Bronchial epithelial cell (primary cell): ENCODE measurements around the gene HBE1. TPM values are rescaled to one million over a fixed set of nuclear protein-coding genes. Genes with fewer than 3 reads are reported as not detected.

Experiments used
- DNase-seq: peaks from one replicate; pipeline ENCODE4 v3.0.0-alpha.2; 2010; ENCODE audit warnings: low read depth
- FAIRE-seq: peaks from 2 replicates; lab custom pipeline; 2011; peaks lifted over from hg19 to GRCh38; lab: Jason Lieb, UNC
- H3K27me3 ChIP-seq: 2 replicates; pipeline ENCODE4 v1.5.1; 2011; ENCODE audit warnings: low read length; ENCODE audit not compliant: control insufficient read depth, insufficient read depth
- H3K36me3 ChIP-seq: 2 replicates; pipeline ENCODE4 v1.5.1; 2011; ENCODE audit warnings: low read length; ENCODE audit not compliant: control insufficient read depth, insufficient read depth
- H3K4me3 ChIP-seq: 2 replicates; pipeline ENCODE4 v1.5.1; 2011; ENCODE audit warnings: mild to moderate bottlenecking, low read depth, low read length, control low read depth
- total RNA-seq: library from RNA; depleted of rRNA; stranded (reverse); fragments of >200 nt; gene quantifications from 2 replicates; pipeline ENCODE4 v1.2.1, GENCODE V29; 2014
- TF ChIP-seq, protein P1 (sequence below): IDR thresholded peaks from 2 replicates; pipeline ENCODE4 v1.5.1; 2011; ENCODE audit warnings: mild to moderate bottlenecking, moderate library complexity, low read length, control low read depth, inconsistent platforms; ENCODE audit not compliant: insufficient read depth, severe bottlenecking

The HBE1 gene
- total RNA-seq, 1 donor from 2014 or later = not detected

GRCh38 chr11:5223686-5224085 is 46.1 kb downstream of the HBE1 start:
- no peak overlapping the region for H3K4me3 ChIP-seq
- H3K27me3 ChIP-seq = no peaks in the 10 kb centered on the region
- no peaks in the 10 kb centered on the region for H3K36me3 ChIP-seq
- TF ChIP-seq, protein P1, sequence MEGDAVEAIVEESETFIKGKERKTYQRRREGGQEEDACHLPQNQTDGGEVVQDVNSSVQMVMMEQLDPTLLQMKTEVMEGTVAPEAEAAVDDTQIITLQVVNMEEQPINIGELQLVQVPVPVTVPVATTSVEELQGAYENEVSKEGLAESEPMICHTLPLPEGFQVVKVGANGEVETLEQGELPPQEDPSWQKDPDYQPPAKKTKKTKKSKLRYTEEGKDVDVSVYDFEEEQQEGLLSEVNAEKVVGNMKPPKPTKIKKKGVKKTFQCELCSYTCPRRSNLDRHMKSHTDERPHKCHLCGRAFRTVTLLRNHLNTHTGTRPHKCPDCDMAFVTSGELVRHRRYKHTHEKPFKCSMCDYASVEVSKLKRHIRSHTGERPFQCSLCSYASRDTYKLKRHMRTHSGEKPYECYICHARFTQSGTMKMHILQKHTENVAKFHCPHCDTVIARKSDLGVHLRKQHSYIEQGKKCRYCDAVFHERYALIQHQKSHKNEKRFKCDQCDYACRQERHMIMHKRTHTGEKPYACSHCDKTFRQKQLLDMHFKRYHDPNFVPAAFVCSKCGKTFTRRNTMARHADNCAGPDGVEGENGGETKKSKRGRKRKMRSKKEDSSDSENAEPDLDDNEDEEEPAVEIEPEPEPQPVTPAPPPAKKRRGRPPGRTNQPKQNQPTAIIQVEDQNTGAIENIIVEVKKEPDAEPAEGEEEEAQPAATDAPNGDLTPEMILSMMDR = no peak
- DNase-seq (no peak), FAIRE-seq (no peak)

- no peaks in the 10 kb centered on the region for H3K27me3 ChIP-seq
Observed at GRCh38 chr11:5223146-5223545, 46.6 kb downstream of the HBE1 start.

More at GRCh38 chr11:5223146-5223545, 46.6 kb downstream of the HBE1 start:
- TF ChIP-seq, protein P1 = no peak
- H3K36me3 ChIP-seq = no peaks in the 10 kb centered on the region
- FAIRE-seq (no peak), DNase-seq (no peak)
- H3K4me3 ChIP-seq = no peak overlapping the region

Other genes with a start within 250 kb of the HBE1 start
- not detected in 2 replicates for gene OR52J3, start 223.4 kb downstream of the HBE1 start, total RNA-seq
- not detected in 2 replicates for gene OR52E2, start 210.3 kb downstream of the HBE1 start, total RNA-seq
- gene OR52E1, start 200.4 kb downstream of the HBE1 start, total RNA-seq = not detected in 2 replicates
- not detected in 2 replicates for gene OR52A5, start 131.6 kb downstream of the HBE1 start, total RNA-seq
- gene OR52A1, start 115.2 kb downstream of the HBE1 start, total RNA-seq = not detected in 2 replicates
- gene OR51V1, start 69.3 kb downstream of the HBE1 start, total RNA-seq = not detected in 2 replicates
- not detected in 2 replicates for gene HBB, start 42.9 kb downstream of the HBE1 start, total RNA-seq
- not detected in 2 replicates for gene HBD, start 35.5 kb downstream of the HBE1 start, total RNA-seq
- not detected in 2 replicates for gene HBG1, start 20.1 kb downstream of the HBE1 start, total RNA-seq
- gene HBG2, start 15.2 kb downstream of the HBE1 start, total RNA-seq = not detected in 2 replicates
- not detected in 2 replicates for gene OR51B4, start 32.0 kb upstream of the HBE1 start, total RNA-seq
- not detected in 2 replicates for gene OR51B2, start 54.4 kb upstream of the HBE1 start, total RNA-seq
- not detected in 2 replicates for gene OR51B5, start 73.6 kb upstream of the HBE1 start, total RNA-seq
- gene OR51B6, start 81.6 kb upstream of the HBE1 start, total RNA-seq = not detected in 2 replicates
- gene OR51M1, start 113.9 kb upstream of the HBE1 start, total RNA-seq = not detected in 2 replicates
- gene OR51Q1, start 152.2 kb upstream of the HBE1 start, total RNA-seq = not detected in 2 replicates
- gene OR51I1, start 171.6 kb upstream of the HBE1 start, total RNA-seq = not detected in 2 replicates
- gene OR51I2, start 179.4 kb upstream of the HBE1 start, total RNA-seq = not detected in 2 replicates
- not detected in 2 replicates for gene OR52D1, start 218.7 kb upstream of the HBE1 start, total RNA-seq
- 0.13 TPM in 1 of 2 replicates, not detected in the other for gene UBQLN3, start 240.0 kb upstream of the HBE1 start, total RNA-seq
- under 0.01 TPM in 1 of 2 replicates, not detected in the other for gene UBQLNL, start 246.8 kb upstream of the HBE1 start, total RNA-seq